Duodenal mucosa (tissue), 2 donors: ENCODE data around the gene FDXACB1.

Experiments used
- H3K27ac ChIP-seq: one replicate; pipeline ENCODE4 v1.7.0; 2013; ENCODE audit warnings: low read depth, low read length
- H3K27me3 ChIP-seq, 2 donors: one replicate each; pipeline ENCODE4 v1.7.0; 2013; ENCODE audit warnings: low read length in 2 of 2, control low read depth in 1 of 2; ENCODE audit not compliant: insufficient read depth in 2 of 2, control insufficient read depth in 1 of 2
- H3K36me3 ChIP-seq, 2 donors: one replicate each; pipeline ENCODE4 v1.7.0; 2013; ENCODE audit warnings: low read length in 2 of 2, control low read depth in 1 of 2; ENCODE audit not compliant: insufficient read depth in 2 of 2, control insufficient read depth in 1 of 2
- H3K4me1 ChIP-seq, 2 donors: one replicate each; pipeline ENCODE4 v1.7.0; 2013; ENCODE audit warnings: low read length in 2 of 2, control low read depth in 1 of 2; ENCODE audit not compliant: insufficient read depth in 2 of 2, control insufficient read depth in 1 of 2
- H3K4me3 ChIP-seq, 2 donors: one replicate each; pipeline ENCODE4 v1.7.0; 2013; ENCODE audit warnings: low read length in 2 of 2, low read depth in 1 of 2
- H3K9ac ChIP-seq, 2 donors: one replicate each; pipeline ENCODE4 v1.7.0; 2013; ENCODE audit warnings: low read length in 2 of 2, low read depth in 1 of 2
- H3K9me3 ChIP-seq, 2 donors: one replicate each; pipeline ENCODE4 v1.7.0; 2013; ENCODE audit warnings: low read length in 2 of 2, control low read depth in 1 of 2; ENCODE audit not compliant: control insufficient read depth in 1 of 2

The FDXACB1 gene

GRCh38 chr11:111846063-111846462 is 32.9 kb downstream of the FDXACB1 start:
- no peak overlapping the region for H3K27ac ChIP-seq
- H3K9me3 ChIP-seq: no peaks in the 10 kb centered on the region
- no peaks in the 10 kb centered on the region for H3K27me3 ChIP-seq
- H3K36me3 ChIP-seq: peaks cover 11 to 56% of the 10 kb centered on the region in 2 donors
- H3K4me1 ChIP-seq: peaks cover 3% of the 10 kb centered on the region in 2 donors
- no peak overlapping the region for H3K9ac ChIP-seq
- no peak overlapping the region for H3K4me3 ChIP-seq

DNA sequence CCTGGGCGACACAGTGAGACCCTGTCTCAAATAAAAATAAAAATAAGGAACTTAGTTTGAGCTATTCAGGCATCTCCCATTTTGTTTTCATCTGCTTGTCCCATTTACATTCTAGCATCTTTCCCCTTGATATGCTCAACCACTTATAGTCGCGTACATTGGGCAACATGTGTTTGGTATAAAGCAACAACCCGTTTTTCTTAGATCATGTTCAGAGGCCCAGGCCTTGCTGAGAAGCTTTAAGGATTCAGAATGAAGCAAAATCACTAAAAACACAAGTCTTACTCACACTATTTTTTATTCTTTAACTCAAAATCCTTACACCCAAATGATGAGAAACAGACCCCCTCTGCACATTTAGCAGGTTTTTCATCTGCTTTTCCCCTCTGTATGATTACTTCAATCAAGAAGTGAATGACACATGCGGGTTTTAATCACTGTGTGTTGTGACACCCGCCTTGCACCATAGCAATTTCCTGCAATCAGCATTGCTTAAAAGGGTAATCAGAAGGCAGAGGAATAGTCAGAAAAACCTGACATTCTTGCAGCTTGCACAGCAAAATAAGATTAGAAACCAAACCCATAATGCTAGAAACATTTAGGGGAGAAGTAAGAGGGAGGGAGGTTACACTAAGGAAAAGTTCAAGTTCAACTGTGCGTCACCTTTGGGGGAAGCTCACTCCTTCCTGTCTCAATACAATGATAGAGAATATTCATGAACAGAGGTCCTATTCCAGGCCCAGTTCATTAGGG is 33.5 kb downstream of the FDXACB1 start:
- H3K9me3 ChIP-seq: no peaks in the 10 kb centered on the region
- H3K9ac ChIP-seq: no peak overlapping the region
- no peaks in the 10 kb centered on the region for H3K27me3 ChIP-seq
- H3K4me1 ChIP-seq: peaks cover 3 to 4% of the 10 kb centered on the region in 2 donors
- no peak overlapping the region for H3K4me3 ChIP-seq
- peaks cover 11 to 51% of the 10 kb centered on the region in 2 donors for H3K36me3 ChIP-seq
- H3K27ac ChIP-seq: no peak overlapping the region

DNA sequence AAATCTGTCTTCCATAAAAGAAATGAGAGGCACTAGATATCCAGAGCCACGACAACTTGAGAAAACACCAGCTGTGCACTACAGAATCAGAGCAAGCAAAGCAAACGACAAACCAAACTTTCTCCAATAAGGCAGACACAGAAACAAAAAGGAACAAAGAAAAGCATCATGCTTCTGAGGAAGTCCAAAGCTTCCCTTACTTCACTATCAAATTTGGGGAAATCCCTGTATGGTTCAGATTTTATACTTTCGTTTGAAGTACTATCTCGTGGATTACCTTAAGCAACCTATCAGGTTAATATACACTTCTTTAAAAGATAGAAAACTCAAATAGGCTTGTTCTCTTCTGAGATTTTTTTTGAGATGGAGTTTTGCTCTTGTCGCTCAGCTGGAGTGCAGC is 35.3 kb downstream of the FDXACB1 start:
- Histone ChIP-seq H3K27ac (no peak overlapping the region), H3K4me1 (peaks cover 3 to 4% of the 10 kb centered on the region in 2 donors), H3K36me3 (peaks cover 11 to 45% of the 10 kb centered on the region in 2 donors), H3K4me3 (no peak overlapping the region), H3K27me3 (no peaks in the 10 kb centered on the region), H3K9me3 (no peaks in the 10 kb centered on the region), H3K9ac (no peak overlapping the region)

GRCh38 chr11:111841370-111842053 is 37.5 kb downstream of the FDXACB1 start:
- no peaks in the 10 kb centered on the region for H3K9me3 ChIP-seq
- H3K9ac ChIP-seq: no peak overlapping the region
- no peaks in the 10 kb centered on the region for H3K27me3 ChIP-seq
- H3K4me1 ChIP-seq: peaks cover 6 to 12% of the 10 kb centered on the region in 2 donors
- no peak overlapping the region for H3K27ac ChIP-seq
- no peak overlapping the region for H3K4me3 ChIP-seq
- peaks cover 16 to 41% of the 10 kb centered on the region in 2 donors for H3K36me3 ChIP-seq

- no peaks in the 10 kb centered on the region for H3K27me3 ChIP-seq
- no peak overlapping the region for H3K27ac ChIP-seq
- H3K9me3 ChIP-seq: no peaks in the 10 kb centered on the region
- no peak overlapping the region for H3K4me3 ChIP-seq
- peaks cover 16 to 34% of the 10 kb centered on the region in 2 donors for H3K36me3 ChIP-seq
- H3K4me1 ChIP-seq: peaks cover 15 to 25% of the 10 kb centered on the region in 2 donors
- H3K9ac ChIP-seq: no peak overlapping the region
These were observed 38.8 kb downstream of the FDXACB1 start for GRCh38 chr11:111840143-111840542.

- Histone ChIP-seq H3K36me3 (peaks cover 9 to 15% of the 10 kb centered on the region in 2 donors), H3K27ac (no peak overlapping the region), H3K4me1 (peaks cover 26 to 43% of the 10 kb centered on the region in 2 donors), H3K9me3 (no peaks in the 10 kb centered on the region), H3K9ac (no peak overlapping the region), H3K4me3 (no peak overlapping the region), H3K27me3 (no peaks in the 10 kb centered on the region)
These were observed 40.9 kb downstream of the FDXACB1 start for GRCh38 chr11:111838054-111838453.

DNA sequence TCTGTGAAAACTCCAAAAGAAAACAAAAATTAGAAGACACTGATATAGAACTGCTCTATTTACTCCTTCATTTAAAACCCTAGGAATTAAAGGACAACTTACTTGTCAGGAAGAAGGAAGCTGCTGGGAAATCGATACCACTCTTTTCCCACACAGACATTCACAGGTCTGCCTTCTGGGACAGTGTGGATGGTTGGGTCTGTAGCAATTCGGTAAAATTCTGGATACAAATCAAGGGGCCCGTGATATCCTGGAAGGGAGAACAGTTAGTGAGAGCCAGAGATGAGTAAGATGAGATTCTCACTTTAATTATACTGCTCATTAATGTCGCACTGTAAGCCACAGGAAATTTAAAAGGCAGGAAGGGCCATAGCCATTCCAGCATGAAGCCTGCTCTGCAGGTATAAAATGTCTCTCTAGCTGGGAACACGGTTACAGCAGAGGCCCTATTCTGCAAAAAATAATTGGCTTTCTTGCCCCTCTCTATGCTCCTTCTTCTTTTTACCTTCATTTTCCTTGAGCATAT is 41.5 kb downstream of the FDXACB1 start:
- Histone ChIP-seq H3K36me3 (peaks cover 9 to 15% of the 10 kb centered on the region in 2 donors), H3K9ac (no peak overlapping the region), H3K4me3 (no peak overlapping the region), H3K27ac (no peak overlapping the region), H3K27me3 (no peaks in the 10 kb centered on the region), H3K9me3 (no peaks in the 10 kb centered on the region), H3K4me1 (peaks cover 26 to 43% of the 10 kb centered on the region in 2 donors)

DNA sequence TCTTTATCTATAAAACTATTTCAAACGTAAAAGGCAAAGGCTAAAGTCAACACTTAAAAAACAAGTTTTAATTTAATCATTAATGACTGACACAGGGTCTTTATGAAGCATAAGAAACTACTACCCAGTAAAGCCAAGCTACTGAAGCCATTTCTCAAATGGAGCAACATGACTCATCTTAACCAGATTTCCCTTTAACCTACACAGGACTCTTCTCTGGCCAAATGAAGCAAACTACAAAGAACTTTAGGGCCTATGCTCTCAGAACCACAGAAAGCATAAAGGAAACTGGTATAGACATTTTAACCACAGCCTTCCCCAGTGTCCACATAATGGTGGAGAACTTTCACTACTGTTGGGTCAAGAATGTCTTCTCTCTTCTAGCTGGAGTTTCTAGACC is 42.2 kb downstream of the FDXACB1 start:
- H3K27ac ChIP-seq: no peak overlapping the region
- H3K4me1 ChIP-seq: peaks cover 26 to 43% of the 10 kb centered on the region in 2 donors
- no peak overlapping the region for H3K9ac ChIP-seq

GRCh38 chr11:111836162-111836561 is 42.8 kb downstream of the FDXACB1 start:
- H3K9ac ChIP-seq: no peak overlapping the region

More for the DNA sequence above, 42.2 kb downstream of the FDXACB1 start:
- H3K36me3 ChIP-seq: peaks cover 9 to 15% of the 10 kb centered on the region in 2 donors
- H3K9me3 ChIP-seq: no peaks in the 10 kb centered on the region
- no peaks in the 10 kb centered on the region for H3K27me3 ChIP-seq
- no peak overlapping the region for H3K4me3 ChIP-seq

DNA sequence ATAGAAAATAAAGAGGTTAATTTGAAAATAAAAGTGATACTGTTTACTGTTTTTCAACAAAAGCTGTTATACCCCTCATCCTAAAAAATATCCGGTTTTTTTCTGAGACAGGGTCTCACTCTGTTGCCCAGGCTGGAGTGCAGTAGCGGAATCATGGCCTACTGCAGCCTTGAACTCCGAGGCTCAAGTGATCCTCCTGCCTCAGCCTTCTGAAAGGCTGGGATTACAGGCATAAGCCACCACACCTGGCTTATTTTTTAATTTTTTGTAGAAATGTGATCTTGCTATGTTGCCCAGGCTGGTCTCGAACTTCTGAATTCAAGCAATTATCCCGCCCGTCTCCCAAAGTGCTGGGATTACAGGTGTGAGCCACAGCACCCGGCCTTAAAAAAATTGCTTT is 43.3 kb downstream of the FDXACB1 start:
- H3K4me3 ChIP-seq: no peak overlapping the region
- H3K4me1 ChIP-seq: peaks cover 23 to 39% of the 10 kb centered on the region in 2 donors
- H3K36me3 ChIP-seq: peaks cover 9 to 20% of the 10 kb centered on the region in 2 donors
- no peak overlapping the region for H3K27ac ChIP-seq
- no peak overlapping the region for H3K9ac ChIP-seq
- no peaks in the 10 kb centered on the region for H3K27me3 ChIP-seq
- H3K9me3 ChIP-seq: no peaks in the 10 kb centered on the region

More at GRCh38 chr11:111836162-111836561, 42.8 kb downstream of the FDXACB1 start:
- Histone ChIP-seq H3K9me3 (no peaks in the 10 kb centered on the region), H3K4me1 (peaks cover 23 to 41% of the 10 kb centered on the region in 2 donors), H3K27ac (no peak overlapping the region), H3K4me3 (no peak overlapping the region), H3K27me3 (no peaks in the 10 kb centered on the region), H3K36me3 (peaks cover 9 to 18% of the 10 kb centered on the region in 2 donors)
